ENCODE results near the gene RBM23. TPM values are rescaled to one million over a fixed set of nuclear protein-coding genes. Genes with fewer than 3 reads are reported as not detected.

The RBM23 gene
- total and polyA plus RNA-seq, 10 of the 15 experiments (the other 5 are each of a cell fraction or from before 2014, with no cell fraction given) = 54.0 to 72.6 (median 61.3) TPM

DNA sequence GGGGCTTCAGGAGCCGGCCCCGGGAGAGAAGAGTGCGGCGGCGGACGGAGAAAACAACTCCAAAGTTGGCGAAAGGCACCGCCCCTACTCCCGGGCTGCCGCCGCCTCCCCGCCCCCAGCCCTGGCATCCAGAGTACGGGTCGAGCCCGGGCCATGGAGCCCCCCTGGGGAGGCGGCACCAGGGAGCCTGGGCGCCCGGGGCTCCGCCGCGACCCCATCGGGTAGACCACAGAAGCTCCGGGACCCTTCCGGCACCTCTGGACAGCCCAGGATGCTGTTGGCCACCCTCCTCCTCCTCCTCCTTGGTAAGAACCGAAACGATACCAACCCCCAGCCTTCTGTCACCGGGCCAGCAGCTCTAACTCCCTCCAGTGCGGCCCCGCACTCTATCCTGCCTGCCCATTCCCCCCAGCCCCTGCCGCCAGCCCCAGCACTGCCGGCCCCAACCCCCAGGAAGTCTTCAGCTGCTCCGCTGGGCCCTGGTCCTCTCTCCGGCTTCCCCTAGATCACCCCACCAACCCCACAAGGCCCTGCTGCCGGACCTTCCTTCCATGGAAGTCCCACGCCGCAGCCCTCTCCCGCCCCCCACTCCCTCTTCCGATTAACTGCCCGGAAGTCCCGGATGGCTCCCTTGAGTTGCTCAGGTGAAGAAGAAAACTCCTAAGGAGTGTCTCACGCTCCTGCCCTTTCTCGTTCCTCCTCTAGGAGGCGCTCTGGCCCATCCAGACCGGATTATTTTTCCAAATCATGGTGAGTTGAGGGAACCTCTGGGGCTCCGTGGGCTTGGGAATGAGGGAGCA is 46.7 kb downstream of the RBM23 start (continued):
- TF ChIP-seq SMAD1 (IDR thresholded peaks at IDR 0.05; ENCODE audit: low read depth, partially characterized antibody) = no peak
- peak; percentile 53; the same call in 1 of the 2 replicates for TF ChIP-seq SIN3A (IDR thresholded peaks at IDR 0.05; ENCODE audit: low read depth, low read length)
- peak; percentile 69 for TF ChIP-seq SMC3 (IDR thresholded peaks at IDR 0.05; ENCODE audit: borderline replicate concordance, low read length)
- TF ChIP-seq CHD1 (IDR thresholded peaks at IDR 0.05; ENCODE audit: low read depth, low read length) = no peak
- peak; percentile 95 for TF ChIP-seq SMARCA5 (IDR thresholded peaks at IDR 0.05)
- peak; percentile 77 for TF ChIP-seq ZSCAN29 (IDR thresholded peaks at IDR 0.05)
- TF ChIP-seq MYC (IDR thresholded peaks at IDR 0.05; ENCODE audit: insufficient read depth, insufficient read length, insufficient replicate concordance, low read length, severe bottlenecking) = no peak
- TF ChIP-seq SKIL (IDR thresholded peaks at IDR 0.05; ENCODE audit: low read depth, poor library complexity, severe bottlenecking) = peak; percentile 59
- TF ChIP-seq EED (IDR thresholded peaks at IDR 0.05; ENCODE audit: low read depth) = peak; percentile 91
- TF ChIP-seq IKZF2 (IDR thresholded peaks at IDR 0.05) = peak; percentile 87 to 88
- TF ChIP-seq, protein P1, sequence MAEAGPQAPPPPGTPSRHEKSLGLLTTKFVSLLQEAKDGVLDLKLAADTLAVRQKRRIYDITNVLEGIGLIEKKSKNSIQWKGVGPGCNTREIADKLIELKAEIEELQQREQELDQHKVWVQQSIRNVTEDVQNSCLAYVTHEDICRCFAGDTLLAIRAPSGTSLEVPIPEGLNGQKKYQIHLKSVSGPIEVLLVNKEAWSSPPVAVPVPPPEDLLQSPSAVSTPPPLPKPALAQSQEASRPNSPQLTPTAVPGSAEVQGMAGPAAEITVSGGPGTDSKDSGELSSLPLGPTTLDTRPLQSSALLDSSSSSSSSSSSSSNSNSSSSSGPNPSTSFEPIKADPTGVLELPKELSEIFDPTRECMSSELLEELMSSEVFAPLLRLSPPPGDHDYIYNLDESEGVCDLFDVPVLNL (IDR thresholded peaks at IDR 0.05; ENCODE audit: low read depth, low read length) = no peak
- no peak for TF ChIP-seq RCOR1 (conservative IDR thresholded peaks at IDR 0.05; ENCODE audit: low read depth, low read length)
- no peak for TF ChIP-seq TCF3 (IDR thresholded peaks at IDR 0.05; ENCODE audit: borderline replicate concordance, insufficient read depth, low read depth, low read length)
- TF ChIP-seq POLR2AphosphoS5 (IDR thresholded peaks at IDR 0.05; ENCODE audit: low read length) = no peak
- TF ChIP-seq BCLAF1 (IDR thresholded peaks at IDR 0.05) = no peak
- TF ChIP-seq CHD4 (IDR thresholded peaks at IDR 0.05) = no peak
- 0 out of 2 replicates have a peak, but pooled peaks have one; percentile 19 for TF ChIP-seq NBN (IDR thresholded peaks at IDR 0.05)
- no peak for TF ChIP-seq STAT1 (conservative IDR thresholded peaks at IDR 0.05)
- no peak for TF ChIP-seq WRNIP1 (IDR thresholded peaks at IDR 0.05; ENCODE audit: borderline replicate concordance, low read depth, low read length)
- no peak for TF ChIP-seq NFYA (IDR thresholded peaks at IDR 0.05; ENCODE audit: borderline replicate concordance, low read depth, low read length)
- TF ChIP-seq CREB1 (IDR thresholded peaks at IDR 0.05; ENCODE audit: low read depth) = no peak
- peak; percentile 75 for TF ChIP-seq RAD21 (IDR thresholded peaks at IDR 0.05; ENCODE audit: insufficient read depth, low read depth, low read length)
- TF ChIP-seq GABPA (IDR thresholded peaks at IDR 0.05; ENCODE audit: low read depth) = peak; percentile 44; the same call in 1 of the 2 replicates
- peak; percentile 74; the same call in 1 of the 2 replicates for TF ChIP-seq RELB (IDR thresholded peaks at IDR 0.05; ENCODE audit: low read depth)

Data from GM12878 (cell line).